Ovary (tissue), 9 donors: ENCODE results near the gene CUL3. TPM values are rescaled to one million over a fixed set of nuclear protein-coding genes. Genes with fewer than 3 reads are reported as not detected.

Experiments
- DNase-seq, 5 donors: peaks; one replicate each; pipeline ENCODE4 v3.0.0-alpha.2; 2019 to 2020
- H3K27ac ChIP-seq, 2 donors: fragments of 200-600 bp; one replicate each; pipeline versions ENCODE4 v1.5.1 to v1.8.0; 2019 to 2022
- H3K27me3 ChIP-seq: fragments of 200-600 bp; one replicate; pipeline ENCODE4 v1.8.0; 2022
- H3K36me3 ChIP-seq: fragments of 200-600 bp; sonication (generic); one replicate; pipeline ENCODE4 v1.5.1; 2019
- H3K4me1 ChIP-seq: one replicate; pipeline ENCODE4 v1.8.1; 2013; ENCODE audit warnings: mild to moderate bottlenecking, moderate library complexity; ENCODE audit not compliant: insufficient read depth
- H3K4me3 ChIP-seq: fragments of 200-600 bp; sonication (generic); one replicate; pipeline ENCODE4 v1.5.1; 2017
- H3K9me3 ChIP-seq, 2 donors: fragments of 200-600 bp in 1 of 2; sonication (generic) in 1 of 2; one replicate each; pipeline versions ENCODE4 v1.5.1 to v1.8.1; 2013 to 2019; ENCODE audit warnings: mild to moderate bottlenecking in 1 of 2, moderate library complexity in 1 of 2
- EP300 ChIP-seq: sonication (generic); formaldehyde crosslinking; IDR thresholded peaks from one replicate; pipeline ENCODE4 v1.6.1; 2017; ENCODE audit warnings: antibody characterized with exemption
- POLR2A ChIP-seq: fragments of 450-650 bp; IDR thresholded peaks from one replicate; pipeline ENCODE4 v1.6.1; 2017; ENCODE audit warnings: antibody characterized with exemption, mild to moderate bottlenecking, moderate library complexity
- WGBS, 3 donors: extraction: QIAGEN DNeasy Blood & Tissue Kit in 1 of 3; methylation state at CpG; one replicate each; pipeline versions ENCODE4 v1.1.5 to v1.1.7; 2013 to 2017; 5-methylcytosine and 5-hydroxymethylcytosine counted together
- intact Hi-C, 4 donors: fragments of 100-400 bp; cut with DNase I; formaldehyde crosslinking; loops; one replicate each; pipeline versions ENCODE4 v1.11.0 to v1.15.1; 2022 to 2023
- polyA plus RNA-seq, 2 donors: library from polyadenylated mRNA; stranded (reverse); fragments of 200-250 nt in 1 of 2; fragments of 350-450 nt in 1 of 2; fragmentation: Illumina TruSeq in 1 of 2; extraction: RNeasy Lipid Tissue Mini Kit (QIAGEN cat#74804) in 1 of 2; gene quantifications; one replicate each; pipeline ENCODE4 v1.2.3, GENCODE V29; 2013 to 2014
- total RNA-seq, 7 donors: library from RNA; depleted of rRNA in 2 of 7; stranded (reverse); fragments of >200 nt in 2 of 7; fragmentation: NEBNext Ultra II Directional in 3 of 7; extraction: Animal tissue kit (Norgen Biotek cat#: 25700) in 3 of 7; gene quantifications; one replicate each; pipeline versions ENCODE4 v1.1.0 to v1.2.4, GENCODE V29; 2016 to 2023
- TF ChIP-seq, protein P1 (sequence below), 3 donors: fragments of 450-650 bp in 2 of 3; fragments of 200-600 bp in 1 of 3; IDR thresholded peaks; one replicate each; pipeline versions ENCODE4 v1.5.1 to v1.8.0; 2016 to 2022; ENCODE audit warnings: antibody characterized with exemption in 3 of 3, mild to moderate bottlenecking in 1 of 3
- donor health status: DM: no; HTN: no; CAD: no; lungs with moderate emphysema.
- donor health status: DM: no; HTN: no; CAD: no.
- donor health status: Bipolar disorder and iron deficiency.
- donor health status: DM: yes; HTN: yes; CAD: no.
- donor health status: DM: no; HTN: no; CAD: no.
- donor health status: DM: yes; HTN: yes; CAD: no.

Gene CUL3
- total and polyA plus RNA-seq, 9 donors: 50.0 to 83.3 (median 66.3) TPM

DNA sequence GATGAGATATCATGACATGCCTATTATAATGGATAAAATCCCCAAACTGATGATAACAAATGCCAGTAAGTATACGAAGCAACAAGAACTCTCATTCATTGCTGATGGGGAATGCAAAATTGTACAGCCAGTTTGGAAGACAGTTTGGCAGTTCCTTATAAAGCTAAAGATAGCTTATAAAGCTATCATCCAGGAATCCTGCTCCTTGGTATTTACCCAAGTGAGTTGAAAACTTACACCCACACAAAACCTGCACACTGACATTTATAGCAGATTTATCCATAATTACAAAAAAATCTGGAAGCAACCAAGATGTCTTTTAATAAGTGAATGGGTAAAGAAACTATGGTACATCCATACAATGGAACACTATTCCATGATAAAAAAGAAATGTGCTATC is 123.8 kb downstream of the CUL3 start:
- intact Hi-C loops: no loop called here
- Histone ChIP-seq H3K27ac (no peak overlapping the region), H3K4me1 (no peaks in the 10 kb centered on the region), H3K4me3 (no peak overlapping the region), H3K9me3 (no peaks in the 10 kb centered on the region), H3K36me3 (no peaks in the 10 kb centered on the region), H3K27me3 (no peaks in the 10 kb centered on the region)
- 45 to 55% (median 49%) methylated on average over 1 of the region's 1 CpG for WGBS, 3 donors
- DNase-seq: no peak
- TF ChIP-seq, protein P1, sequence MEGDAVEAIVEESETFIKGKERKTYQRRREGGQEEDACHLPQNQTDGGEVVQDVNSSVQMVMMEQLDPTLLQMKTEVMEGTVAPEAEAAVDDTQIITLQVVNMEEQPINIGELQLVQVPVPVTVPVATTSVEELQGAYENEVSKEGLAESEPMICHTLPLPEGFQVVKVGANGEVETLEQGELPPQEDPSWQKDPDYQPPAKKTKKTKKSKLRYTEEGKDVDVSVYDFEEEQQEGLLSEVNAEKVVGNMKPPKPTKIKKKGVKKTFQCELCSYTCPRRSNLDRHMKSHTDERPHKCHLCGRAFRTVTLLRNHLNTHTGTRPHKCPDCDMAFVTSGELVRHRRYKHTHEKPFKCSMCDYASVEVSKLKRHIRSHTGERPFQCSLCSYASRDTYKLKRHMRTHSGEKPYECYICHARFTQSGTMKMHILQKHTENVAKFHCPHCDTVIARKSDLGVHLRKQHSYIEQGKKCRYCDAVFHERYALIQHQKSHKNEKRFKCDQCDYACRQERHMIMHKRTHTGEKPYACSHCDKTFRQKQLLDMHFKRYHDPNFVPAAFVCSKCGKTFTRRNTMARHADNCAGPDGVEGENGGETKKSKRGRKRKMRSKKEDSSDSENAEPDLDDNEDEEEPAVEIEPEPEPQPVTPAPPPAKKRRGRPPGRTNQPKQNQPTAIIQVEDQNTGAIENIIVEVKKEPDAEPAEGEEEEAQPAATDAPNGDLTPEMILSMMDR (IDR thresholded peaks at IDR 0.05): no peak
- TF ChIP-seq POLR2A: no peak
- no peak for TF ChIP-seq EP300

DNA sequence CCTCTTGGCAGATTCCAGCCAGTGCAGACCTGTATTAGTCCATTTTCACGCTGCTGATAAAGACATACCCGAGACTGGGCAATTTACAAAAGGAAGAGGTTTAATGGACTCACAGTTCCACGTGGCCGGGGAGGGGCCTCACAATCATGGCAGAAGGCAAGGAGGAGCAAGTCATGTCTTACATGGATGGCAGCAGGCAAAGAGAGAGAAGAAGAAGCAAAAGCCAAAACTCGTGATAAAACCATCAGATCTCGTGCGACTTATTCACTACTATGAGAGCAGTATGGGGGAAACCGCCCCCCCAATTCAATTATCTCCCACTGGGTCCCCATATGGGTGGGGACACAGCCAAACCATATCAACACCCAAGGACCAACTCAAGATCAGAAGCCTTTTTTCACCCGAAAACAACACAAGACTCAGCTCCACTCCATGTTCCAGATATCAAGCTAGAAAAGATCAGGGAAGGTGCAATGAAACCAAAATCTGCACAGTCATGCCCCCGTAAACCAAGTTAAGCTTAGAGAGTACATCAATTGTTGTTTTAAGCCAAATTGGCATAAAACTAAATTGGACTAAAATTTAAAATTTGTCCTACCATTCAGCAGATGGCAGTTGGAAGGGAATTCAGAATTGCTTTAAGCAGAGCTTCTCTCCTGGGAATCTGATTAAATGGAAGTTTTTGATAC is 127.6 kb downstream of the CUL3 start:
- Histone ChIP-seq H3K36me3 (no peaks in the 10 kb centered on the region), H3K27ac (no peak overlapping the region), H3K9me3 (no peaks in the 10 kb centered on the region), H3K4me3 (no peak overlapping the region), H3K27me3 (no peaks in the 10 kb centered on the region), H3K4me1 (no peaks in the 10 kb centered on the region)
- intact Hi-C loops: no loop called here
- DNase-seq: no peak
- TF ChIP-seq EP300 (no peak), POLR2A (no peak)
- TF ChIP-seq, protein P1 (IDR thresholded peaks at IDR 0.05): no peak
- 86 to 94% (median 86%) methylated on average over 10 of the region's 10 CpGs for WGBS, 3 donors

DNA sequence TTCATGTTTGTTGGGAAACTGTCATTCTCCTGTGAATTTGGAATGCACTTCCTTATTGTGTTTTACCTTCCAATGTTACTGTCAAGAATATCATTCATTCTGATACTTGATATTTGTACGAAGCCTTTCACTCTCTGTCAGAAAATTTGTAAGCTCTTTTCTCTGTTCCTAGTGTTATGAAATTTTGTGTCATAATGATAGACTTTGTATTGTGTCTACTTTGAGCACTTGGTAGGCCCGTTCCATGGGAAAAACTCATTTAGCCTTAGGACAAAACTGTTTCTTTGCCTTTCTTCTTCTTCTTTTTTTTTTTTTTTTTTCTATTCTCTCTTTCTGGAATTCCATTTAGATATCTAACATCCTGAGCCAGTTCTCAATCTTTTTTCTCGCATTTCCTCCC is 131.3 kb downstream of the CUL3 start:
- no peaks in the 10 kb centered on the region for H3K4me1 ChIP-seq
- no peak overlapping the region for H3K4me3 ChIP-seq
- no peaks in the 10 kb centered on the region for H3K9me3 ChIP-seq
- no peaks in the 10 kb centered on the region for H3K27me3 ChIP-seq
- intact Hi-C loops: no loop called here
- 93 to 95% (median 94%) methylated on average over 3 of the region's 3 CpGs for WGBS, 3 donors
- no peak for DNase-seq
- TF ChIP-seq POLR2A: no peak
- TF ChIP-seq EP300: no peak
- TF ChIP-seq, protein P1 (IDR thresholded peaks at IDR 0.05): no peak
- H3K27ac ChIP-seq: no peak overlapping the region
- no peaks in the 10 kb centered on the region for H3K36me3 ChIP-seq

DNA sequence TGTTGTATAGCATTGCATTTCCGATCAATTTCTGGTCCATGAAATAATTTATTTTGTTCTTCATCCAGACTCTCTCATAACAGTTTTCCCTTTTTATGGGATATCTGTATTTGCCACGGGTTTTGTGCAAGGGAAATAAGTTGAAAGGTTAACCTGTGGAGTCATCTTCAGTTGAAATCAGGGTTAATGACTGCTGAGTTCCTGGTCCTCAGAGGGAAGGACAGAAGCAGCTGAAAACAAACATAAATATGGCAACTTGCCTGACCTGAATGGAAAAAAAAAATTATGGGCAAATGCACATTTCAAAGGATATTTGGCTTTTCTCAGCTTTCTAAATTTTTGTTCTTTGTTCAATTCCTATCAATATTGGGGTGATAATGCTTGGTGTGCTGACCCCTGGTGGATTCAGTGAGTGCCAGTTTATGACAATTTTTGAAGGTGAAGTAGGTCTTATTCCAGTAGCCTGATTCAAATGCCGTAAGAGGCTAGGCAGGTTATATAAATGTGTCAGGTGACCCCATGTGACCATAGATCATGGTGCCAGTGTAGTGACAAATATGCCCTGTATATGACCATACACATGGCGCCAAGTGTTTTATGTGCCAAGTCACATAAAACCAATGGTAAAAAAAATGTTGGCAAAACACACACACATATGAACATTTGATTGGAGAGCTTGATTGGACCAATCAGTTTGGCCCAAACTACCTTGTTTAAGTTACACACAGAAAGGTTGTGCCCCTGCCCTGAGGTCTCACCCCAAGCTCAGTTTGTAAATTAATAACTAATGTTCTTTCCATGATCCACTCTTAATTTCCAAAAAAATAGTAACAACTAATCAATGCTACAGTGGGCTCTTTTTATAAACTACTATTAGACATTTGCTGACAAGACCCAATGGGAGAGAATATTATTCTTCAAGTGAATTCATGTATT is 135.7 kb downstream of the CUL3 start:
- Histone ChIP-seq H3K4me3 (no peak overlapping the region), H3K27me3 (no peaks in the 10 kb centered on the region), H3K36me3 (no peaks in the 10 kb centered on the region), H3K9me3 (no peaks in the 10 kb centered on the region), H3K4me1 (no peaks in the 10 kb centered on the region), H3K27ac (no peak overlapping the region)
- TF ChIP-seq POLR2A (no peak), EP300 (no peak)
- TF ChIP-seq, protein P1 (IDR thresholded peaks at IDR 0.05): no peak
- intact Hi-C loops: no loop called here
- no peak for DNase-seq
- 47 to 51% (median 48%) methylated on average over 4 of the region's 4 CpGs for WGBS, 3 donors
